HL-60/S4 (cell line): ENCODE data around the gene DOK5.

Experiments
- in situ Hi-C: fragments of 300-500 bp; cut with MboI; formaldehyde crosslinking; loops from 2 replicates; pipeline ENCODE4 v1.14.3; 2022; ENCODE audit warnings: low sequenced_read_pairs

Gene DOK5

GRCh38 chr20:54555150-54555549 is 79.8 kb downstream of the DOK5 start:
- in situ Hi-C loops: no loop called here

GRCh38 chr20:54556406-54556805 is 81.0 kb downstream of the DOK5 start:
- in situ Hi-C loops: no loop called here

DNA sequence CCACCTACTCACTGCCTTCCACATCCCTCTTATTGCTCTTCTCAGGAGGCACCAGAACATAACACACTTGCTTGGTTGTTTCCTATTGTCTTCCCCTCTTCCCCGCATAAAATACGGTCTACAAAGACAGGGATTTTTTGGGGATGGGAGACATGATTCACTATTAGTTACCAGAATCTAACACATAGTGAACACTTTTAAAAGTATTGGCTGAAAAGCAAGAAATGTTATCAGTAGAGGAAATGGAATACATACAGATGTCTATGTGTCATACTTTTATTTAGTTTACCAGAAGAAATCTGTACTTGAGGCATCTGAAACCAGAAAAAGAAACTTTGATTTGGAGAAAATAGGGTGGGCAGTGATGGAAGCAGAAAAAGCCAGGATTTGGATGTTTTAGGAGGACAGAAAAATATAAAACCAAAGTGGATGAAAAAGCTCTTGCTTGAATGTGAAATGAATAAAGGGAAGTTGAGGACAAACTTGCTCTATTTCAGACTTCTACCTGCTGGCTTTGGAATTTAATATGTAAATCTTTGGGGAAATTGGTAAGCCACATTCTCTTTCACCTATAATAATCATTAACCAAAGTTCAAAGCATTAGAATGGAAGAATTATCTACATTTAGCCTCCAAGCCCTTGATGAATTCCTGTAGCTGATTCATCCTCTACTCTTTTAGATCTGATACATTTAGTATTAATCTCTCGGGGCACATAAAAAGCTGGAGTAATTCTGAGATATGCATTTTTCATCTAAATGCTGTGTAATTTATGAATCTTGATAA is 82.6 kb downstream of the DOK5 start:
- in situ Hi-C loops: no loop called here

- in situ Hi-C loops: no loop called here
Measured at GRCh38 chr20:54559890-54560289, 84.5 kb downstream of the DOK5 start.

DNA sequence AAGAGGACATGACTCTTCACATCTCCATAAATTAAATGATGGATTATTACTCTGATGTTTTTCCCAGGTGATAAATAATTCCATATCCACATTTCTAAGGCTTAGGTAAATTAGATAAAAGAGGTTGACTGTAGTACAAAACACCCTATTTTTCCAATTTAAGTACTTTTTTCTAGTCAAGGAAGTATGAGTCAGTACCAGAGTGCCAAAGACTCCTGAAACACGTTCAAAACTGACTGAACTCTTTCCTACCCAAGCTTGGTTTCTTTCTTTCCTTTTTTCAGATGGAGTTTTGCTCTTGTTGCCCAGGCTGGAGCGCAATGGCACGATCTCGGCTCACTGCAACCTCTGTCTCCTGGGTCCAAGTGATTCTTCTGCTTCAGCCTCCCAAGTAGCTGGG is 85.0 kb downstream of the DOK5 start:
- in situ Hi-C loops: no loop called here

GRCh38 chr20:54565255-54565654 is 89.9 kb downstream of the DOK5 start:
- in situ Hi-C loops: no loop called here

DNA sequence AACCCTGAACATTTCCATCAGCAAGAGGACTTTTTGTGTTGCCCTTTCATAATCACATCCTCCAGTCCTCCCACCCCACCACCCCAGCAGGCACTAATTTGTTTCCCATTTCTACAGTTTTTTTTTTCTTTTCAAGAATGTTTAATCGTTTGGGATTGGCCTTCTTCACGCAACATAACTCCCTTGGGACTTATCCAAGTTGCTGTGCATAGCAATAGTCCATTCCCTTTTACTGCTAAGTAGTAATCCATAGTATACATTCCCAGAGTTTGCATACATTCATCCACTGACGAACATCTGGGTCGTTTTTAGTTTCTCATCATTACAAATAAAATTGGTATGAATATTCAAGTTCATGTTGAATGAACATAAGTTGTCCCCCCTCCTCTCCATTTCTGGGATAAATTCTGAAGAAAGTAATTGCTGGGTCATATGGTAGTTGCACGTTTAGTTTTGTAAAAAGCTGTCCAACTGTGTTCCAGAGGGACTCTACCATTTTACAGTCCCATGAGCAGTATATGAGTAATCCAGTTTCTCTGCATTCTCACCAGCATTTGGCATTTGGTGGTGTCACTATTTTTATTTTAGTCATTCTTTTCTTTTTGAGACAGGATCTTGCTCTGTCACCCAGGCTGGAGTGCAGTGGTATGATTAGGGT is 90.8 kb downstream of the DOK5 start:
- in situ Hi-C loops: no loop called here

- in situ Hi-C loops: no loop called here
Measured at GRCh38 chr20:54570561-54570960, 95.2 kb downstream of the DOK5 start.

- in situ Hi-C loops: no loop called here
Measured at GRCh38 chr20:54572665-54573435, 97.5 kb downstream of the DOK5 start.

DNA sequence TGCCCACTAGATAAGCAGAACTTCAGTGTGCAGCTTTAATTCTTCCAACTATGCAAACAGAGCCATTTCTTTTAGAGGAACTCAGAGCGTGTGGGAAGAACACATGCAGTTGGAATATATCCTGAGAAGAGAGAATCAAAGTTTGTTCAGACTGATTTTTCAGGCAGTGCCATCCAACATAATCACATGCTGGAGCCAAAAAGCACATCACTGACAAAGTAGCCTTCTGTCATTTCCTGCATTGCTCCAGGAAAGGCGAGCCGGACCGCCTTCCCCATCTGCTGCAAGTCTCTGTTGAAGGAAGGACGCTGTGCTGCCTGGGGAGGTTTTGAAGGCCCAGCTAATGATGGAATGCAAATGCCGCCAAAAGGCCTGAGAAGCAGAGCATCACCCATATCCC is 98.4 kb downstream of the DOK5 start:
- in situ Hi-C loops: no loop called here

- in situ Hi-C loops: no loop called here
Measured at GRCh38 chr20:54576518-54576917, 101.1 kb downstream of the DOK5 start.

- in situ Hi-C loops: no loop called here
Measured at GRCh38 chr20:54577637-54578036, 102.2 kb downstream of the DOK5 start.

DNA sequence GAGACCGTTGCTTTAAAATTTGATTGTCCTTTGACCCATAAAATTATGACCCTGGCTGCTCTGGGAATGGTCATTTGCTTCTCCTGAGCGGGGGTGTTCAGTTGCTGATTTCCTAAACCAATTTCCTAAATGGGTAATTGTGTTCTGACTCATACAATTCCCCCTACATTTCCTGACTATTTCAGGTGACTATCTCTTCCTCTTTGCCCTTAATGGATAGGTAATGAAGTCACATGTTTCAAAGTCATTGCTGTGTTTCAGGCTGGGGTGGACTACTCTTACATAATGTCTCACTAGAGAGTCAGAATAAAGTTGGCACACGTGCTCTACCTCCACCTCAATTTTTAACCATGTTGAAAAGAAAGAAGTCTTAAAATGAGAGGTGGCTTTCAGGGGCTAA is 109.8 kb downstream of the DOK5 start:
- in situ Hi-C loops: no loop called here

- in situ Hi-C loops: no loop called here
Measured at GRCh38 chr20:54587408-54587807, 112.0 kb downstream of the DOK5 start.

- in situ Hi-C loops: no loop called here
Measured at GRCh38 chr20:54589402-54590030, 114.1 kb downstream of the DOK5 start.

DNA sequence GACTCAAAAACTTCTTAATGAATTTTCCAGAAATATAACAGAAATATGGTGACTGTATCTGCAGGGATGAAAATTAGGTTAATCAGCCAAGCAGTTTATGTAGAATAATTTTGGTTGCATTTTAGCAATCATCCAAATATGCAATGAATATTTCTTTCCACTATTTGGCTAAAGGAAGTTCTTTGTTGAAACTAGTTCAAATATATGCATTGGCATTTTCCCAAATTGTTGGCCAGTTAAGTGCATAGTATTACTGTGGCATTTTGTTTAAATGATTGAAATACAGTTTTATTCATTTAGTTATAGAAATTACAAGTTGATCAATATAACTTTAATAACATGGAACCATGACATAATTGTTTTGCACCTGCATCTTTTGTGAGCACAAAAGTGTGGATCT is 115.5 kb downstream of the DOK5 start:
- in situ Hi-C loops: no loop called here

DNA sequence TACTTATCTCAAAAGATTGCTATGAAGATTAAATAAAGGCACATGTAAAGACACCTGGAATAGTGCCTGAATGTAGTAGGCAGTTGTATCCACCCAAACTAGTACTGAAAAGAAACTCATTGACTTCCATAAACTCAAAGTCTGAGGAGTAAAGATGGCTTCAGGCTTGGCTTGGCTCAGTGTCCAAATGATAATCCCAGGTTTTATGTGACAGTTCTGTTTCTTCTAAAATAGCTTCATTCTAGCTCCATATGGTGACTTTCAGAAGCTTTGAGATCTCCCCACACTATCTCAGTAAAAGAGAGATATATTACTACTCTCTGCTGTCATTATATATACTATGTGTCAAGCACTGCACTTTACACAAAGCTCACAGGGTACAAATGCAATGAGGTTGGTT is 121.3 kb downstream of the DOK5 start:
- in situ Hi-C loops: no loop called here

DNA sequence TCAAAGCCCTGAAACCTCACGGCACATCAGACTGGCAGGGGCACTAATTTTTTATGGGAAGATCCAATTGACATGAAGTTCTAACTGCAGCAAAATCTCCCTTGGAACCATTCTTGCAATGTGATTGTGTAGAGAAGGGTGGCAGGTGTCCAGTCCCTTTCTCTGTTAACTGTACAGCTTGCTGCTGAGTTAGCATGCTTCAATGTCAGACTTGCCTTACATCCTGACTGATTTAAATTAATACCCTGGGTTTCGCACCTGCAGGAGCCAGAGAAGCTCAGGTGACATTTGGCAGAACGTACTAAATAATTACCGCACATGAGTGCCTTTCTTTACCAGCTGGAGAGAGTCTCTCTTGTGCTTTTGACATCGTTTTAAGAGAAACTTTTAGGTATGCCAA is 123.0 kb downstream of the DOK5 start:
- in situ Hi-C loops: no loop called here

DNA sequence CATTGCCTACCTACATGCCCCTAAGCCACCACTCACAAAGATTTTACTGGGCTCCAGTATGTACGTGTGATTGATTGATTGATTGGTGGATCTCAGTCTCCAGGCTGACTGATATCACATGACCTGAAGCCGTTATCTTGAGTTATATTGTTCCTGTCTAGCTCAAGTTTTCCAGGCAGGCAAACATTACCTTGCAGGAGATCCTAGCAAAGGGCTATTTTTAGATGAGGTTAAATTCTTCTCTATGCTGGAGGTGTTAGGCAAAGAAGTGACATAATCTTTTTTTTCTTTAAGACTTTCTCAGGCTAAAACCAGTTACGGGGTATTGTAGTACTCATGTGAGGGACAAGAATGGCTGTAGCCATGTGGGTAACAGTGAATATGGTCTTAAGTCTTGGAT is 125.2 kb downstream of the DOK5 start:
- in situ Hi-C loops: no loop called here

DNA sequence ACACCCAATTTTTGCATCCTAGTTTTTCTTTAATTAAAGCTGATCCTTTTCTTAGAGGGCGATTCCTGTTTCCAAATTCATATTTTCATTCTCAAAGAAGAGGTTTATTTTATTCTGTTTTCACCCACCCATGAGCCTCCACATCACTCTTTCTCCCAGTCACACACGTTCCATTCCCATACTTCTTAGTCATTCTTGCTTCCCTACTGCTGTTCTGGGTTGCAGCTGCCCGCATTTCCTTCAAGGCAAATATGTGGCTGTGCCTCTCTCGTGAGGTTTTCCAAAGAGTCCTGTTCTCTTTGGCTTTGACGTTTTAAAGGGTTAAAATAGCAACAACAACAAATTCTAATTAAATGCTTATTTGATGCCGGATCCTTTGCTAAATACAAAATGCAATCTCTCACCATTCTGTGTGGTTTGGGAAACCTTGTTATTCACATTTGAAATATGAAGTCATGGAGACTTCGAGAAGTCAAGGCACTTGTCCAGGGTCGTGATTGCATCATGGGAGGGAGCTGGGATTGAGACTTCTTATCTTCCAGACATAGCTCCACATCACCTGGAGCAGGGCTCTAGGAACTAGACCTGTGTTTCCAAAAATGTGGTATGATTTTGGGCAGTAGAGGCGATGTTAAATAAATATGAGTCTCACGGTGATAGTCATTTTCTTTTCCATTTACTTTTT is 126.6 kb downstream of the DOK5 start:
- in situ Hi-C loops: no loop called here

DNA sequence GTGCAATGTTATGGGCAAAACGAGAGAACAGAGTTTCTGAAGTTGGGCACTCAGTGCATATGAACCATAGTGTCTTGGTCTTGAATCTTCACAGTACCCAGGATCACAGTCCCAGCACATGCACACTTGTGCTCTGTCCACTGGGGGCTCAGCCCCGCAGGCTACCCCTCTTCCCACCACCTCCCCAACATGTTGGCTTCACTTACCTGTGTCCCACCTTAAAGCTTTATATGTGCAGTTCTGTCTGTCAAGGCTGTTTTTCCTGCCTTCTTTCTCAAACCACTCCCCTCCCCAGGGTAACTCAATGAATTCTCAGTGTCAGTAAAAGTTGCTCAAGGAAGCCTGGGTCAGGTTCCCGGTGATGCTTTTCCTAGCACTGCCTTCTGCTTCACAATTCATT is 129.9 kb downstream of the DOK5 start:
- in situ Hi-C loops: no loop called here
